H1 (cell line): ENCODE measurements around the gene TCF4. TPM values are rescaled to one million over a fixed set of nuclear protein-coding genes. Genes with fewer than 3 reads are reported as not detected.

Source experiments
- CTCF ChIA-PET: fragments of 300-600 bp; sonication (Branson Sonifier 250); formaldehyde crosslinking; loops from one replicate; lab custom pipeline; 2021; ENCODE audit not compliant: partially characterized antibody; lab: Charles Lee
- POLR2A ChIA-PET: fragments of 300-600 bp; sonication (Branson Sonifier 250); formaldehyde crosslinking; loops from one replicate; lab custom pipeline; 2021; ENCODE audit warnings: inconsistent platforms; ENCODE audit not compliant: partially characterized antibody; lab: Charles Lee
- DNase-seq, 2 experiments: peaks; one replicate each; pipeline versions ENCODE4 v3.0.0 to v3.0.0-alpha.2; 2010 to 2022; ENCODE audit warnings: low spot score in 2 of 2, low read depth in 1 of 2, mixed read lengths in 1 of 2
- FAIRE-seq: peaks from 2 replicates; lab custom pipeline; 2011; peaks lifted over from hg19 to GRCh38; lab: Jason Lieb, UNC
- H2AFZ ChIP-seq: 2 replicates; pipeline ENCODE4 v1.8.1; 2012; ENCODE audit warnings: low read length, inconsistent platforms
- H2AK5ac ChIP-seq: 2 replicates; pipeline ENCODE4 v1.6.1; 2013; ENCODE audit warnings: low read depth, low read length
- H2BK120ac ChIP-seq: replicated peaks from 2 replicates; pipeline ENCODE3; 2013; ENCODE audit warnings: low read depth, low read length, inconsistent platforms
- H2BK12ac ChIP-seq: 2 replicates; pipeline ENCODE4 v1.6.1; 2013; ENCODE audit warnings: low read depth, low read length
- H2BK15ac ChIP-seq: 2 replicates; pipeline ENCODE4 v1.6.1; 2013; ENCODE audit warnings: low read length
- H2BK20ac ChIP-seq: 2 replicates; pipeline ENCODE4 v1.6.1; 2013; ENCODE audit warnings: low read length
- H2BK5ac ChIP-seq: 2 replicates; pipeline ENCODE4 v1.6.1; 2013; ENCODE audit warnings: low read depth, low read length
- H3K14ac ChIP-seq: 2 replicates; pipeline ENCODE4 v1.6.1; 2013; ENCODE audit warnings: inconsistent platforms; ENCODE audit not compliant: insufficient read length
- H3K18ac ChIP-seq: 2 replicates; pipeline ENCODE4 v1.6.1; 2013; ENCODE audit warnings: low read length; ENCODE audit errors: extremely low read depth
- H3K23ac ChIP-seq: 2 replicates; pipeline ENCODE4 v1.6.1; 2013; ENCODE audit warnings: inconsistent platforms; ENCODE audit not compliant: insufficient read length
- H3K23me2 ChIP-seq: 2 replicates; pipeline ENCODE4 v1.6.1; 2013; ENCODE audit warnings: low read depth, low read length
- H3K27ac ChIP-seq: 2 replicates; pipeline ENCODE4 v1.6.1; 2011; ENCODE audit warnings: low read depth, low read length, inconsistent platforms
- H3K27me3 ChIP-seq, 4 experiments: replicated peaks in 1 of 4; 1 replicate in 1 of 4; 2 replicates in 3 of 4; pipeline versions ENCODE4 v1.6.1 to v1.8.1; 2011 to 2013; ENCODE audit warnings: low read length in 3 of 4, mild to moderate bottlenecking in 3 of 4, inconsistent platforms in 2 of 4, mixed read lengths in 2 of 4, moderate library complexity in 1 of 4; ENCODE audit not compliant: control insufficient read depth in 3 of 4, insufficient read depth in 3 of 4; ENCODE audit errors: extremely low read depth in 1 of 4
- H3K36me3 ChIP-seq, 4 experiments: 2 replicates each; pipeline versions ENCODE4 v1.6.1 to v1.8.1; 2011 to 2013; ENCODE audit warnings: mild to moderate bottlenecking in 4 of 4, low read length in 3 of 4, moderate library complexity in 2 of 4, control low read depth in 1 of 4, inconsistent platforms in 1 of 4; ENCODE audit not compliant: insufficient read depth in 4 of 4, control insufficient read depth in 2 of 4
- H3K4ac ChIP-seq: replicated peaks from 2 replicates; pipeline ENCODE3; 2013; ENCODE audit warnings: low read length, low read depth, mixed read lengths, inconsistent platforms; ENCODE audit not compliant: insufficient read length
- H3K4me1 ChIP-seq, 4 experiments: replicated peaks in 1 of 4; 1 replicate in 1 of 4; 2 replicates in 3 of 4; pipeline versions ENCODE4 v1.6.1 to v1.8.1; 2011 to 2013; ENCODE audit warnings: low read length in 3 of 4, inconsistent platforms in 2 of 4, mixed read lengths in 1 of 4; ENCODE audit not compliant: insufficient read depth in 4 of 4, control insufficient read depth in 3 of 4
- H3K4me2 ChIP-seq, 2 experiments: 2 replicates each; pipeline versions ENCODE4 v1.6.1 to v1.8.1; 2011 to 2013; ENCODE audit warnings: low read depth in 2 of 2, low read length in 2 of 2, control low read depth in 1 of 2, inconsistent platforms in 1 of 2, mild to moderate bottlenecking in 1 of 2; ENCODE audit not compliant: insufficient read depth in 1 of 2
- H3K4me3 ChIP-seq, 4 experiments: fragments of 200-600, 300-600 bp in 1 of 4; sonication (generic), shearing (Covaris generic), sonication (Bioruptor Twin) in 1 of 4; 2 replicates each; pipeline versions ENCODE4 v1.5.1 to v1.8.1; 2011 to 2016; ENCODE audit warnings: low read length in 4 of 4, low read depth in 3 of 4, control low read depth in 2 of 4, inconsistent platforms in 2 of 4, mild to moderate bottlenecking in 2 of 4, mixed read lengths in 1 of 4, moderate library complexity in 1 of 4; ENCODE audit not compliant: insufficient read depth in 2 of 4; ENCODE audit errors: extremely low read depth in 1 of 4
- H3K56ac ChIP-seq: replicated peaks from 2 replicates; pipeline ENCODE3; 2013; ENCODE audit warnings: low read depth, mild to moderate bottlenecking, mixed read lengths, low read length, inconsistent platforms; ENCODE audit not compliant: insufficient read length
- H3K79me1 ChIP-seq: 2 replicates; pipeline ENCODE4 v1.6.1; 2013; ENCODE audit warnings: low read depth, low read length, control low read depth
- H3K79me2 ChIP-seq, 2 experiments: 2 replicates each; pipeline versions ENCODE4 v1.6.1 to v1.8.1; 2012 to 2013; ENCODE audit warnings: low read length in 2 of 2, mild to moderate bottlenecking in 2 of 2, inconsistent platforms in 1 of 2; ENCODE audit not compliant: insufficient read depth in 2 of 2, control insufficient read depth in 1 of 2
- H3K9ac ChIP-seq, 4 experiments: replicated peaks in 1 of 4; 1 replicate in 1 of 4; 2 replicates in 3 of 4; pipeline versions ENCODE4 v1.6.1 to v1.8.1; 2011 to 2013; ENCODE audit warnings: low read depth in 3 of 4, low read length in 3 of 4, control low read depth in 2 of 4, mild to moderate bottlenecking in 2 of 4, moderate library complexity in 2 of 4, inconsistent platforms in 1 of 4; ENCODE audit errors: extremely low read depth in 1 of 4
- H3K9me3 ChIP-seq, 2 experiments: 2 replicates each; pipeline versions ENCODE4 v1.6.1 to v1.8.1; 2012 to 2013; ENCODE audit warnings: mild to moderate bottlenecking in 2 of 2, moderate library complexity in 2 of 2, control low read depth in 1 of 2, inconsistent platforms in 1 of 2, low read depth in 1 of 2, low read length in 1 of 2, mixed read lengths in 1 of 2; ENCODE audit not compliant: insufficient read depth in 2 of 2
- H4K20me1 ChIP-seq, 2 experiments: replicated peaks in 1 of 2; 2 replicates each; pipeline versions ENCODE3 to v1.8.1; 2011 to 2013; ENCODE audit warnings: inconsistent platforms in 2 of 2, low read length in 2 of 2, mild to moderate bottlenecking in 1 of 2; ENCODE audit not compliant: insufficient read depth in 2 of 2, control insufficient read depth in 1 of 2
- H4K5ac ChIP-seq: 2 replicates; pipeline ENCODE4 v1.6.1; 2013; ENCODE audit warnings: low read length, low read depth, mixed read lengths, inconsistent platforms; ENCODE audit not compliant: insufficient read length
- H4K8ac ChIP-seq: 2 replicates; pipeline ENCODE4 v1.8.0; 2013; ENCODE audit warnings: mild to moderate bottlenecking, moderate library complexity, low read length, inconsistent platforms; ENCODE audit not compliant: insufficient read depth; ENCODE audit errors: extremely low read depth
- H4K91ac ChIP-seq: replicated peaks from 2 replicates; pipeline ENCODE3; 2013; ENCODE audit warnings: low read length, mixed read lengths, inconsistent platforms; ENCODE audit not compliant: insufficient read length
- BRCA1 ChIP-seq: IDR thresholded peaks from 2 replicates; pipeline ENCODE4 v1.6.1; 2012; ENCODE audit warnings: low read depth, low read length, improper control_type of control experiment
- EP300 ChIP-seq, 2 experiments: IDR thresholded peaks; 1 replicate in 1 of 2; 2 replicates in 1 of 2; pipeline ENCODE4 v1.6.1; 2011 to 2012; ENCODE audit warnings: low read depth in 2 of 2, low read length in 2 of 2, mild to moderate bottlenecking in 2 of 2, borderline replicate concordance in 1 of 2, inconsistent platforms in 1 of 2, moderate library complexity in 1 of 2
- FOSL1 ChIP-seq: IDR thresholded peaks from 2 replicates; pipeline ENCODE4 v1.6.1; 2011; ENCODE audit warnings: mild to moderate bottlenecking, low read depth, low read length, moderate library complexity; ENCODE audit not compliant: insufficient read depth
- KDM5A ChIP-seq: fragments of 200-600 bp; IDR thresholded peaks from 2 replicates; pipeline ENCODE4 v1.7.1; 2012; ENCODE audit warnings: mild to moderate bottlenecking, low read length, inconsistent platforms, mixed read lengths
- TCF12 ChIP-seq: IDR thresholded peaks from 2 replicates; pipeline ENCODE4 v1.6.1; 2011; ENCODE audit warnings: low read depth, mild to moderate bottlenecking, low read length
- WGBS, 2 experiments: shearing (Covaris generic) in 1 of 2; methylation state at CpG; one replicate each; pipeline versions ENCODE4 v1.1.6 to v1.1.7; 2013 to 2015; ENCODE audit warnings: low lambda C conversion rate in 2 of 2, mixed read lengths in 2 of 2, inconsistent platforms in 1 of 2, low coverage in 1 of 2, missing lambda C conversion rate in 1 of 2; ENCODE audit not compliant: insufficient replicate concordance in 2 of 2, insufficient coverage in 1 of 2, insufficient read length in 1 of 2; ENCODE audit errors: extremely low coverage in 1 of 2, missing lambda C conversion rate in 1 of 2; 5-methylcytosine and 5-hydroxymethylcytosine counted together
- polyA plus RNA-seq, 7 experiments: library from polyadenylated mRNA; depleted of rRNA in 3 of 7; stranded (reverse) in 5 of 7; unstranded in 2 of 7; fragments of >200 nt in 5 of 7; fragments of 200-250 nt in 2 of 7; gene quantifications; 1 replicate in 5 of 7; 2 replicates in 1 of 7; 4 replicates in 1 of 7; pipeline versions ENCODE4 v1.2.1 to v1.2.3, GENCODE V29; 2011 to 2013; ENCODE audit warnings: missing spikeins in 2 of 7, mixed read lengths in 2 of 7
- total RNA-seq: library from RNA; stranded (reverse); fragmentation: NEBNext Ultra II Directional; extraction: Animal tissue kit (Norgen Biotek cat#: 25700); gene quantifications from 2 replicates; pipeline ENCODE4 v1.2.1, GENCODE V29; 2021

Gene TCF4
- total and polyA plus RNA-seq, 2 of the 8 experiments (the other 6 are each of a cell fraction or from before 2014, with no cell fraction given), result 59.3 to 118 TPM

- H3K79me1 ChIP-seq, result no peaks in the 10 kb centered on the region
- H4K8ac ChIP-seq, result no peak overlapping the region
- TF ChIP-seq EP300 (IDR thresholded peaks at IDR 0.05; ENCODE audit: borderline replicate concordance in 1 of 2, low read depth in 2 of 2, low read length in 2 of 2) (no peak), FOSL1 (no peak), TCF12 (no peak), BRCA1 (no peak), KDM5A (no peak)
Observed at GRCh38 chr18:55310863-55311262, 277.1 kb downstream of the TCF4 start.

More at GRCh38 chr18:55310863-55311262, 277.1 kb downstream of the TCF4 start:
- peaks cover 0 to 15% (median 5%) of the 10 kb centered on the region in 4 experiments; a peak in 4 of 7 replicates for H3K4me1 ChIP-seq
- ChIA-PET CTCF (interaction anchor here (0.7 to 3.7 kb wide), 2 partner anchors 11 to 686 kb away, joined by 3 to 14 read pairs; no protein-coding TSS in a partner anchor), POLR2A (no interaction called here)
- H3K9me3 ChIP-seq, result no peaks in the 10 kb centered on the region
- no peak overlapping the region for H3K56ac ChIP-seq
- no peak overlapping the region for H3K23ac ChIP-seq
- H2AFZ ChIP-seq, result no peak overlapping the region
- no peak overlapping the region for H2AK5ac ChIP-seq
- WGBS, 2 experiments, result 96% methylated on average over 2 of the region's 2 CpGs; no CpG with 5 or more reads in 1 of the 2 experiments
- no peak overlapping the region for H2BK5ac ChIP-seq
- H4K91ac ChIP-seq, result no peak overlapping the region
- H2BK20ac ChIP-seq, result no peak overlapping the region
- no peak overlapping the region for H2BK120ac ChIP-seq
- H2BK15ac ChIP-seq, result no peak overlapping the region
- no peak overlapping the region for H2BK12ac ChIP-seq
- DNase-seq, result no peak
- no peak overlapping the region for H3K14ac ChIP-seq
- H3K18ac ChIP-seq, result no peak overlapping the region
- H3K4ac ChIP-seq, result no peak overlapping the region
- peaks cover 0 to 3% of the 10 kb centered on the region in 2 experiments for H4K20me1 ChIP-seq
- H3K27me3 ChIP-seq, result no peaks in the 10 kb centered on the region
- H3K36me3 ChIP-seq, result no peaks in the 10 kb centered on the region
- peaks cover 0 to 63% of the 10 kb centered on the region in 2 experiments; a peak in 2 of 4 replicates for H3K79me2 ChIP-seq
- no peak overlapping the region for H3K4me2 ChIP-seq
- FAIRE-seq, result no peak
- H3K9ac ChIP-seq, result no peak overlapping the region
- no peak overlapping the region for H3K27ac ChIP-seq
- no peaks in the 10 kb centered on the region for H3K23me2 ChIP-seq
- H4K5ac ChIP-seq, result no peak overlapping the region
- no peak overlapping the region for H3K4me3 ChIP-seq
